ENCODE measurements around the gene GID8. TPM values are rescaled to one million over a fixed set of nuclear protein-coding genes. Genes with fewer than 3 reads are reported as not detected.
"Not testable (repeated sequence)": the region's sequence is repeated elsewhere in the genome, so short reads cannot be mapped to it uniquely, and the experiment has no call there.

Gene GID8
- total and polyA plus RNA-seq, 2 donors (not counting 3 experiments of a cell fraction or from before 2014, with no cell fraction given), result 25.3 to 34.6 TPM

DNA sequence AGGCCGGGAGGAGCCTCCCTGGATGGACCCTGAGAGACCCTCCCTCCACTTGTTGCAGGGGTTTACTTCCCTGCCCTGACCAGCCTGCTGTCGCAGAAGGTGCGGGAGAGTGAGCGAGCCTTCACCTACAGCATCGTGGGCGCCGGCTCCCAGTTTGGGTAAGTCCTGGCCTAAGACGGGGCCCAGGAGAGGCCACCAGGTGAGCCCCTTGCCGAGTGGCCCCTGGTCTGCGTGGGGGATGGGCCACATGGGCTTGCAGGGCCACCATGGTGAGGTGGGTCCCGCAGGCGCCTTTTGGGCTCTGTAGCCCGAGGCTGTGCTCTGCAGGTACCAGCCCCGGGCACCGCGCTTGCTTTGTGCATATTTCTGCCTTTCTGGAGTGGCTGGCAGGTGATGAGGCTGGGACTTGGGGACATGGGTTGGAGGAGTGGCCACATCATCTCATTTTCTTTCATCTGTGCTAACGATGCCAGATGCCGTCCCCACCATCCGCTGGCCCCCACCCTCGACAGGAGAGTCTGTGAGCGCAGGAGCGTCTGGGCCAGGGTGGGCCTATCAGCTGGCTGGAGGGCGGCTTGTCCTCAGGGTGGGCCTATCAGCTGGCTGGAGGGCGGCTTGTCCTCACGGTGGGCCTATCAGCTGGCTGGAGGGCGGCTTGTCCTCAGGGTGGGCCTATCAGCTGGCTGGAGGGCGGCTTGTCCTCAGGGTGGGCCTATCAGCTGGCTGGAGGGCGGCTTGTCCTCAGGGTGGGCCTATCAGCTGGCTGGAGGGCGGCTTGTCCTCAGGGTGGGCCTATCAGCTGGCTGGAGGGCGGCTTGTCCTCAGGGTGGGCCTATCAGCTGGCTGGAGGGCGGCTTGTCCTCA is 22.7 kb downstream of the GID8 start:
- DNase-seq (ENCODE audit: low read depth, low spot score); H2AFZ ChIP-seq (ENCODE audit: low read depth, low read length); H3K79me2 ChIP-seq (ENCODE audit: control insufficient read depth, insufficient read depth, low read length); H3K9me3 ChIP-seq (replicated peaks; ENCODE audit: control insufficient read depth, insufficient read depth, low read length); FAIRE-seq; dilution Hi-C loops (cut with MboI; ENCODE audit: extremely low pct_ligation_motif_present, low sequenced_read_pairs); POLR2A ChIA-PET; intact Hi-C loops (cut with micrococcal nuclease); H3K4me2 ChIP-seq (ENCODE audit: insufficient read depth, low read length); H3K4me1 ChIP-seq (ENCODE audit: control insufficient read depth, extremely low read depth, insufficient read depth, low read length); H3K36me3 ChIP-seq (ENCODE audit: control insufficient read depth in 2 of 2, extremely low read depth in 1 of 2, insufficient read depth in 2 of 2, low read length in 2 of 2); H3K4me3 ChIP-seq (replicated peaks in 1 of 3; ENCODE audit: insufficient read depth in 1 of 3, low read depth in 1 of 3, low read length in 3 of 3); H3K9ac ChIP-seq (replicated peaks; ENCODE audit: extremely low read depth, insufficient read depth, low read length); H3K27me3 ChIP-seq (ENCODE audit: control insufficient read depth in 2 of 2, insufficient read depth in 2 of 2, low read length in 2 of 2); BruUV-seq (replicated peaks); H3K27ac ChIP-seq (ENCODE audit: insufficient read depth, low read depth, low read length); H3K9me1 ChIP-seq (replicated peaks; ENCODE audit: control insufficient read depth, extremely low read depth, insufficient read depth, low read length); H4K20me1 ChIP-seq (replicated peaks; ENCODE audit: control insufficient read depth, extremely low read depth, insufficient read depth, low read length): not testable (repeated sequence)
- CTCF ChIA-PET, result interaction anchor here (2.2 kb wide), 1 partner anchor 12 kb away, joined by 7 read pairs; no protein-coding TSS in a partner anchor

DNA sequence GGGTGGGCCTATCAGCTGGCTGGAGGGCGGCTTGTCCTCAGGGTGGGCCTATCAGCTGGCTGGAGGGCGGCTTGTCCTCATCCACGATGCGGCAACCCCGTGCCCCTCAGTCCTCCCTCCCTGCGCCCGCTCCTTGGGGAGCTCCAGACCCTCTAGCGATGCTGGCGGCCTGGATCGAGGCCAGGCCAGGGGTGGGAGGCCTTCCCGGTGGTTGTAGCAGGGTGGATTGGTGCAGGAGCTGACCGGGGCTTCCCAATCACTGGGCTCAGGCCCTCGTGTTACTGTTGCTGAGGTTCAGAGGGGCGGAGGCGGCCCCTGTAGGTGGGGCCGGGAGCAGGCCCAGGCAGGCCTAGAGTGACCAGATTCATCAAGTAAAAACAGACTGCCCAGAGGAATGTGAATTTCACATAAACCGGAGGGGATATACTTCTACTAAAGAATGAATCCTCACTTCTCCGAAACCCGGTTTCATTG is 23.4 kb downstream of the GID8 start:
- H3K9ac ChIP-seq (replicated peaks; ENCODE audit: extremely low read depth, insufficient read depth, low read length), result no peak overlapping the region
- no peaks in the 10 kb centered on the region for H3K79me2 ChIP-seq (ENCODE audit: control insufficient read depth, insufficient read depth, low read length)
- no peak overlapping the region for H3K4me3 ChIP-seq (replicated peaks in 1 of 3; ENCODE audit: insufficient read depth in 1 of 3, low read depth in 1 of 3, low read length in 3 of 3)
- POLR2A ChIA-PET, result no interaction called here
- dilution Hi-C loops (cut with MboI; ENCODE audit: extremely low pct_ligation_motif_present, low sequenced_read_pairs) (no loop called here), intact Hi-C loops (cut with micrococcal nuclease) (no loop called here)
- no peak overlapping the region for H3K4me2 ChIP-seq (ENCODE audit: insufficient read depth, low read length)
- TF ChIP-seq EZH2 (IDR thresholded peaks at IDR 0.05; ENCODE audit: borderline replicate concordance, low read depth, low read length, severe bottlenecking), result no peak
- TF ChIP-seq, protein P1, sequence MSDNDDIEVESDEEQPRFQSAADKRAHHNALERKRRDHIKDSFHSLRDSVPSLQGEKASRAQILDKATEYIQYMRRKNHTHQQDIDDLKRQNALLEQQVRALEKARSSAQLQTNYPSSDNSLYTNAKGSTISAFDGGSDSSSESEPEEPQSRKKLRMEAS (IDR thresholded peaks at IDR 0.05; ENCODE audit: insufficient read depth, insufficient read length), result no peak
- TF ChIP-seq FOS (IDR thresholded peaks at IDR 0.05; ENCODE audit: borderline replicate concordance, insufficient read depth, low read length), result no peak
- no peak for TF ChIP-seq POLR2AphosphoS5 (IDR thresholded peaks at IDR 0.05; ENCODE audit: insufficient read depth, low read depth, low read length)
- TF ChIP-seq POLR2A (IDR thresholded peaks at IDR 0.05; ENCODE audit: low read depth, low read length), result no peak
- TF ChIP-seq, protein P2, sequence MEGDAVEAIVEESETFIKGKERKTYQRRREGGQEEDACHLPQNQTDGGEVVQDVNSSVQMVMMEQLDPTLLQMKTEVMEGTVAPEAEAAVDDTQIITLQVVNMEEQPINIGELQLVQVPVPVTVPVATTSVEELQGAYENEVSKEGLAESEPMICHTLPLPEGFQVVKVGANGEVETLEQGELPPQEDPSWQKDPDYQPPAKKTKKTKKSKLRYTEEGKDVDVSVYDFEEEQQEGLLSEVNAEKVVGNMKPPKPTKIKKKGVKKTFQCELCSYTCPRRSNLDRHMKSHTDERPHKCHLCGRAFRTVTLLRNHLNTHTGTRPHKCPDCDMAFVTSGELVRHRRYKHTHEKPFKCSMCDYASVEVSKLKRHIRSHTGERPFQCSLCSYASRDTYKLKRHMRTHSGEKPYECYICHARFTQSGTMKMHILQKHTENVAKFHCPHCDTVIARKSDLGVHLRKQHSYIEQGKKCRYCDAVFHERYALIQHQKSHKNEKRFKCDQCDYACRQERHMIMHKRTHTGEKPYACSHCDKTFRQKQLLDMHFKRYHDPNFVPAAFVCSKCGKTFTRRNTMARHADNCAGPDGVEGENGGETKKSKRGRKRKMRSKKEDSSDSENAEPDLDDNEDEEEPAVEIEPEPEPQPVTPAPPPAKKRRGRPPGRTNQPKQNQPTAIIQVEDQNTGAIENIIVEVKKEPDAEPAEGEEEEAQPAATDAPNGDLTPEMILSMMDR (IDR thresholded peaks at IDR 0.05; ENCODE audit: extremely low read depth in 1 of 2, insufficient read depth in 1 of 2, low read depth in 1 of 2, low read length in 2 of 2), result no peak
- H3K27me3 ChIP-seq (ENCODE audit: control insufficient read depth in 2 of 2, insufficient read depth in 2 of 2, low read length in 2 of 2), result no peaks in the 10 kb centered on the region
- CTCF ChIA-PET, result interaction anchor here (2.2 kb wide), 1 partner anchor 11 kb away, joined by 7 read pairs; no protein-coding TSS in a partner anchor
- H3K36me3 ChIP-seq (ENCODE audit: control insufficient read depth in 2 of 2, extremely low read depth in 1 of 2, insufficient read depth in 2 of 2, low read length in 2 of 2), result peaks cover 3 to 7% of the 10 kb centered on the region in 2 experiments
- H2AFZ ChIP-seq (ENCODE audit: low read depth, low read length), result no peak overlapping the region
- FAIRE-seq (no peak), DNase-seq (ENCODE audit: low read depth, low spot score) (no peak)
- H3K27ac ChIP-seq (ENCODE audit: insufficient read depth, low read depth, low read length), result no peak overlapping the region
- H3K4me1 ChIP-seq (ENCODE audit: control insufficient read depth, extremely low read depth, insufficient read depth, low read length), result no peaks in the 10 kb centered on the region
- BruUV-seq (replicated peaks), result no TSS peak
- H4K20me1 ChIP-seq (replicated peaks; ENCODE audit: control insufficient read depth, extremely low read depth, insufficient read depth, low read length), result no peaks in the 10 kb centered on the region
- no peaks in the 10 kb centered on the region for H3K9me1 ChIP-seq (replicated peaks; ENCODE audit: control insufficient read depth, extremely low read depth, insufficient read depth, low read length)
- H3K9me3 ChIP-seq (replicated peaks; ENCODE audit: control insufficient read depth, insufficient read depth, low read length), result no peaks in the 10 kb centered on the region
